Fibroblast of upper back skin (primary cell): Measurements from ENCODE around the gene PDHA1.

Experiments used
- DNase-seq: peaks from one replicate; pipeline ENCODE4 v3.0.0-alpha.2; 2013

Gene PDHA1

DNA sequence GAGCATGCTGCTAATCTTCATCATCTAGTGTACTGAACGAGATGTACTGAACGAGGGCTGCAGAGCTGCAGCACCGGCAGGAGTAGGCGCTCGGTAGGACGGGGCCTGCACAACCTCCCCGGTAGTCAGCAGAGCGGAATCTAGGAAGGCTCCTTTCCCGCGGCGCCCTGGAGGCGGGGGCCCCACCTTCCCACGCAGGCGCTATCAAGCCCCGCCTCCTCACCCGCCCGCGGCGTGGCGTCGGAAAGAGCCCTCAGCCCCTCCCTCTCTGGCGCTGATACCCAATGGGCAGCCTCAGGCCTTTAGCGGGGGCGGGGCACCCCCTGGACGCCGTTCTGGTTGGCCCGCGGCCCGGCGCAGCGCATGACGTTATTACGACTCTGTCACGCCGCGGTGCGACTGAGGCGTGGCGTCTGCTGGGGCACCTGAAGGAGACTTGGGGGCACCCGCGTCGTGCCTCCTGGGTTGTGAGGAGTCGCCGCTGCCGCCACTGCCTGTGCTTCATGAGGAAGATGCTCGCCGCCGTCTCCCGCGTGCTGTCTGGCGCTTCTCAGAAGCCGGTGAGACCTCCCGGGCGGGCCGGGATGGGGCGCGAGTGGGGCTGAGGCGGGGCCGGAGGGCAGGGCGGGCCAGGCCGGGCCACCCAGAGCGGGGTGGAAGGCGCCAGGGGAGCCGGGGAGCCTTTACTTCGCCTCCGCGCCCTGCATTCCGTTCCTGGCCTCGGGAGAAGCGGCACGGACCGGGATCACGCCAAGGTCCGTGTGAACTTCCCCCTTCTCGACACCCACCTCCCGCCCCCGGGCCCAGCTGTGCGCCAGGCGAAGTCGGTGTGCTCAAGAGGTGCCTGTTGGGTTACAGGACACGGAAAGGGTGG is at the start of gene PDHA1:
TSS of gene PDHA1 (plus strand) at position 393 of the 874 bp plus-strand sequence. CDS start at position 504, 111 bp downstream.
- peak; percentile 92 for DNase-seq

DNA sequence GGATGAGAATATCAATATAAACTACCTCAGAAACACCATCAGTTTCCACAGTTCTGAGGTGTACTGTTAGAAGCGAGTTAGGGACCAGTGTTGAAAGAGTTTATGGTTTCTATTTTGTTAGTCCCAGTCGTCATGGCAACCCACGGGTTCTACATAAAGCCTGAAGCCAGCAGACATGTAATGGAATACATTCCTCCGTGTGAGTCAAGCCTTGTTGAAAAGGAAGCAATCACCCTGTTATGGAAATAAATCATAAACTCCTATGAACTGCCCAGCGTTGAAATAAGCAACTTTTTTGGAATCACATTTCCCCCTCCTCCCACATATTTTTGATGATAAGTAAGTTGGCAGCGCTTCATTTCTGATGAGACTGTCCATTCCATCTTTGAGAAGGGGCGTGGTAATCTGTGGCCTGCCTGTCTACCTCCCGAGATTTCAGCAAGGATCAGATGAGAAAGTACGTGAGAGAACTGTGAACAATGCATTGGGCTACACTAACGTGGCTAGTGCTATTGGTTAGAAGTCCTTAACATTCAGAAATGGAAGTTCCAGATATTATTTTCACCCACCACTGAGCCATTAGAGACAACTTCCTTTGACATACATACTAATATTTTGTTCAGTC is 40.4 kb upstream of the PDHA1 start:
- DNase-seq = peak; percentile 94

GRCh38 chrX:19326567-19326966 is 17.2 kb upstream of the PDHA1 start:
- no peak for DNase-seq

DNA sequence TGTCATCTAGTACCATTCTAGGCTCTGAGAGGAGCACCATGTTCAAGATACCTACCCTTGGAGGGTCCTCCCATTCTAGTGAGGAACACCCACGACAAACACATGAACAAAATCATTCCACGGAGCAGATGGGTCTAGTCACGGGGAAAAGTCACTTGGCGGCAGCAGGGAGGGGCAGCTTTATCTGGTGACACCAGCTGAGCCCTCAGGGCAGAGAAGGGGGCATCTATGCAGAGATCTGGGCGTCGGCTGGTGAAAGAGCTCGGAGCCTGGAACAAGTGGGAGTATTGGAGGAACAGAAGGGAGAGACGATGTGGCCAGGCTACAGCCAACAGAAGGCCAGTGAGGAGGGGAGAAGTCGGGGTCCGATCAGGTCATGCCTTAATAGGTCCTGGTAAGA is 11.9 kb upstream of the PDHA1 start:
- no peak for DNase-seq

DNA sequence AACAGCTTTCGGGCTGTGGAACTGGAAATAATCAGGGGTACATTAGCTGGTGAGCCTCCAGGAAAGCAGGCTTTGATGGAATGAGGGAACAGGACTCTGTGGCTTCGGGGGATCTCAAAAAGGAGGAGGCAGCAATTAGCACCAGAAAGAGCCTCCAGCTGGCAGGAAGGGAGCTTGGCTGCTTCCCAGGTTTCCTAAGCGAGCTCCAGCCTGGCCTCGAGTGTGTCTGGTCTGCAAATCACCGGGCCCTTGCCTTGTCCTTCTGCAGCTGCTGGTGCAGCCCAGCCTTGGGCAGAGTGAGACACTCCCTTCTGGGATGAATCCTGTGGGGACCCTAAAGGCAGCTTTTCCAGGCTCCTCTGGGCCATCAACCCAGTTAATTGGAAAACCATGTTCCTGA is 10.7 kb upstream of the PDHA1 start:
- peak; percentile 49 for DNase-seq

- peak; percentile 6 for DNase-seq
Measured at GRCh38 chrX:19334945-19335626, 8.6 kb upstream of the PDHA1 start.

GRCh38 chrX:19342331-19342906 is 1.3 kb upstream of the PDHA1 start:
- DNase-seq = peak; percentile 18

- DNase-seq = no peak
Measured at GRCh38 chrX:19343085-19343534, 617 bp upstream of the PDHA1 start.

DNA sequence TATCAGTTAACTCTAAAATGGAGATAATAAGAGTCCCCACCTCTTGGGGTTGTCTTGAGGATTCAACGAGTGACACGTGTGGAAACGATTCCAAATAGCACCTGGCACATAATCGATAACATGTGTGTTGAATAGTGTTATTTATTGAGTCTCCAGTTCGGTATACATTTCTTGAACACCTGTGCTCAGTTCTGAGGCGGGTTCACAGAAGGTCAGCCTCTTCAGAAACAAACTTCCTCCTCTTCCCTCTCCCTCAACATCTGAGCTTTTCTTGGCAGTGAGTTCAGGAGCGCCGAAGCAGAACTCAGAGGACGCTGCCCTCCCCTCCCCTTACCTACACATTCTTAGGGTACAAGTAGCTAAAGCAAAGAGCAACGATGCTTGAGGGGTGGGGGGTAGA is 934 bp downstream of the PDHA1 start:
- DNase-seq = no peak

DNA sequence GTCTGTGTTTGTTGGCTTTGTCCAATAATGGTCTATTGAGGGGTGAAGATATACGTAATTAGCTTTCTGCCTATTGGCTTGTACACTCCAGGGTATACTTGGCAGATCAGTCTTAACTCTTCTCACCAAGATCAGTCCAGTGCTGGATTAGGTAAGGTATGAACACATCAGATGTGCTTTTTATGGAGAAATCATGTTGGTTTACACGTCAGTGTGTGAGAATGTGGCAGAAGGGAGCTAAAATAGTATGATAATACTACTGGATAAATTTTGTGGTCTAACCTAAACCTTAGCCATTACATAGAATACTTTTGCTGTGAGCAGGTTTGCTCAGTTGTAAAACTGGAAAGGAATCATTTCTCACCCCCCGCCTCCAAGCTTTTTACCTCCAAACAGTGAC is 4.2 kb downstream of the PDHA1 start:
- peak; percentile 29 for DNase-seq

- no peak for DNase-seq
Measured at GRCh38 chrX:19349264-19349663, 5.5 kb downstream of the PDHA1 start.

DNA sequence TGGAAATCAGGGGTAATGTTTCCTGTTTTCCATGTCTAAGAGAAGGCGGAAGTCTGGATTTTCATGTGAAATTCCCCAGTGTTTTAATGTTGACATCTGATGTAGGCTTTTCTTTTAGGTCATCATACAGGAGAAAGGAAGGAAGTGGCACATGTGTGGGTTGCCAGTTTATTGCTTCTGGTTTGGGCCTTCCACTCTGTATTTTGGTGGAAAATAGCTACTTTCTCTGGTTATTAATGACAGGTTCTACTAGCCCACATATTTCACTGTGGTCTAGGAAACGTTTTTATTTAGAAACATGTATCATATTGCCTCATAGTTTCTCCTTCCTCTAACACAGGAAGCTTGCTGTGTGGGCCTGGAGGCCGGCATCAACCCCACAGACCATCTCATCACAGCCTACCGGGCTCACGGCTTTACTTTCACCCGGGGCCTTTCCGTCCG is 7.2 kb downstream of the PDHA1 start:
- no peak for DNase-seq

DNA sequence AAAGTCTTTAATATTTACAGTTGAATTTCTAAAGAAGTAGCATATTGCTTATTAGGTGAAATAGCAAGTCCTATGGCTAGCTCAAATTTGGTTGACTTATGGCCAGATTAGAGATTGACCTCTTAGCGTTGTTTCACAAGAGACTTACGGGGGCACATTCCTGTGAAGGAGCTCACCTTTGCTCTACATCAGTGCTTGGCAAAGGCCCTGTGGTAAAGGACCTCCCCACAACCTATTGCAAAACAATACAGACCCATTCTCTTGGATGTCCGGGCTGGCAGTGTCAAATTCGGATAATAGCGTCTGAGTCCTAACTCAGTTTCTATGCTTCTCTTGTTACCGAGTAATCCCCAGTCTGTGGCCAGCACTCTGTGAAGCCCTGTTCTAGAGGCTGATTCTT is 10.9 kb downstream of the PDHA1 start:
- no peak for DNase-seq

DNA sequence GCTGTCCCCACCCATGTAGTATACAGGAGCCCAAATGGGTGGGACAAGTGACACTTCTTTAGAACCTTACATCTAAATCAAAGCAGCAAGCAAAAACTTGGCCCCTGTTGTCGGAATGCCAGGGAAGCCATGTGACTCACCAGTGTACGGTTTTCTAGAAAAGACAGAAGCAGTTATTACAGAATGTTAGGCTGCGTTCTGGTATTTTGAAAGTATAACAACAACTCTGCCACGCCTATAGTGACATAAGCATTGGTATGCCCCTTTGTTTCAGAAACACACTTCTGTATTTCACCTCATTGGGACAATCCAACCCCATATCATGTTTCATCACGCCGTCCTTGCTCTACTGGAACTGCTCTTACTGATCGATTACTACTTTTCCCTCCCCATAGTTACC is 14.8 kb downstream of the PDHA1 start:
- no peak for DNase-seq

DNA sequence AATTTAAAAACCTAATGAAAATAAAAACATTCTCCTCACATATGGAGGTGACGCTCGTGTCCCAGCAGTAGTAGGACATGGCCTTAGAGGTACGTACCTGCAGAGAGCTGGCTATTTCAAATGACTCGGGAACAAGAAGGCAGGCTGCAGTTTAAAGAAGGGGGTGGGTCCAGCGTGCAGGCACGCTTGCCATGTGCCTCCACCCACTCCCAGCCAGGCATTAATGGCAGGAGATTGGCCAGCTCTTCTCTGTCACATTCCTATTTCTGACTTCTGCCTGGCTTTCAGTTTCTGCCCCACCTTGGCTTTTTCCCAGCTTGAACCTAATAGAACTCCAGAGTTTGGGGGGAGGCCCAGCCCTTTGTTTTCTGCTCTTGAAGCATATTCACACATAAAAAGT is 17.2 kb downstream of the PDHA1 start:
- no peak for DNase-seq

GRCh38 chrX:19361701-19362100 is 18.0 kb downstream of the PDHA1 start:
- DNase-seq = no peak

- peak; percentile 47 for DNase-seq
Measured at GRCh38 chrX:19368576-19368975, 24.8 kb downstream of the PDHA1 start.

DNA sequence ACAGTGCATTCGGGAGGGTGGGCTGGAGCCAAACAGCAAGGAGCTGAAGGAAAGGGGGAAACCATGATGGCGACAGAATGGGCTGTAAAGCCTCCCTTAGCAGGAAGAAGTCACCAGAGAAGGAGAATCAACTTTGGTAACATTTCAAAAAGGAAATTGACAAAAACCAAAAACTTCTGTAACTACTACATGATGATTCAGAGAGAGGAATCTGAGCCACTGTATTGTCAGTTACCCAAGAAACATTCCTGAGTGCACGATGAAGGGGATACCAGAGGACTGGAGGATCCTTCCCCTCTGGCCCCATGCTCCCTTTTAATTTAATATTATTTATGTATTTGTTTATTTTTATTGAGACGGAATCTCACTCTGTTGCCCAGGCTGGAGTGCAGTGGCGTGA is 26.3 kb downstream of the PDHA1 start:
- DNase-seq = peak; percentile 70

- DNase-seq = peak; percentile 66
Measured at GRCh38 chrX:19372170-19372546, 28.4 kb downstream of the PDHA1 start.

GRCh38 chrX:19372547-19373331 is 29.0 kb downstream of the PDHA1 start:
- DNase-seq = no peak

DNA sequence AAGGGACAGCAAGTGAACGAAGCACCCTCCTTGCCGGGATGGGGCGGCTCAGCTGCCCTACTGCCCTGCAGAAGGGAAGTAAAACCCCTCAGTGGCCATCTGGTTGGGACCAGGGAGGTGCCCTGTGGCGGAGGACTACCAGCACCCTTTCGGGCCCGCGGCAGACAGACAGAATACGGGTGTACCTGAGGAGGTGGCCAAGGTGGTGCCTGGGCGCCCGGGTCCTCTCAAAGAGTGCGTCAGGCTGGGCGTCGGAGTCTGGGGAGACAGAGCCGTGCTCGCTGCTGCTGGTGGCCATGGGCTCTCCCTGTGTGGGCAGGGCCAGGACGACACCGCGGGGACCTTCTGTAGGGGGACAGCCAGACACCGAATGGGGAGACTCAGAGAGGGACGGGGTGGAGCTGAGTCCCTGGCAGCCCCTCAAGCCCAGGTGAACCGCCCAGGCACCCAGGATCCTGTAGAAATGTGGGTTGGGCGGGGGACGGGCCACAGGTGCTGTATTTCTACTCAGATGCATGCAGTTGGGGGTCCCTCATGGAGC is 29.7 kb downstream of the PDHA1 start:
- no peak for DNase-seq

- no peak for DNase-seq
Measured at GRCh38 chrX:19375546-19375945, 31.8 kb downstream of the PDHA1 start.
